K562 (cell line): ENCODE data around the gene NPB. TPM values are rescaled to one million over a fixed set of nuclear protein-coding genes. Genes with fewer than 3 reads are reported as not detected.
A peak's percentile ranks its signal among the peaks of the same experiment; 100 is the strongest.

Experiments used
- CREM ChIP-seq: IDR thresholded peaks from 2 replicates; pipeline ENCODE4 v1.6.1; 2014; ENCODE audit warnings: antibody characterized with exemption, low read depth
- FOXM1 ChIP-seq, 2 experiments: fragments of 450-650 bp in 1 of 2; sonication (generic) in 1 of 2; formaldehyde crosslinking in 1 of 2; IDR thresholded peaks; 2 replicates each; pipeline versions ENCODE4 v1.6.1 to v1.9.0; 2017 to 2022; ENCODE audit warnings: low read depth in 2 of 2, mild to moderate bottlenecking in 2 of 2, missing genetic modification reagents in 1 of 2, moderate library complexity in 1 of 2
- HDAC3 ChIP-seq: fragments of 450-650 bp; IDR thresholded peaks from 2 replicates; pipeline ENCODE4 v1.6.1; 2018; ENCODE audit warnings: borderline replicate concordance, mild to moderate bottlenecking, moderate library complexity; ENCODE audit not compliant: partially characterized antibody
- HNRNPH1 ChIP-seq: fragments of 200-400 bp; formaldehyde crosslinking; optimal IDR thresholded peaks from 2 replicates; pipeline ENCODE3; 2017; ENCODE audit warnings: low read depth, mild to moderate bottlenecking, low read length, moderate library complexity
- MCM5 ChIP-seq: fragments of 450-650 bp; IDR thresholded peaks from 2 replicates; pipeline ENCODE4 v1.6.1; 2016; ENCODE audit warnings: low read depth
- POLR3A ChIP-seq: IDR thresholded peaks from 2 replicates; pipeline ENCODE4 v1.6.1; 2011; ENCODE audit warnings: borderline replicate concordance, mild to moderate bottlenecking, moderate library complexity; ENCODE audit not compliant: insufficient read length, insufficient read depth; ENCODE audit errors: extremely low read depth
- SAFB ChIP-seq: fragments of 200-400 bp; formaldehyde crosslinking; IDR thresholded peaks from 2 replicates; pipeline ENCODE4 v1.6.1; 2017; ENCODE audit warnings: low read depth, low read length, borderline replicate concordance
- SMAD3 ChIP-seq: fragments of 450-650 bp; formaldehyde crosslinking; conservative IDR thresholded peaks from 2 replicates; pipeline ENCODE4 v1.4.0; 2020; ENCODE audit warnings: mild to moderate bottlenecking
- TAF1 ChIP-seq: IDR thresholded peaks from 2 replicates; pipeline ENCODE4 v1.6.1; 2011; ENCODE audit warnings: mild to moderate bottlenecking, low read length, moderate library complexity; ENCODE audit not compliant: insufficient read depth, control insufficient read depth, severe bottlenecking; ENCODE audit errors: extremely low read depth
- TAL1 ChIP-seq: fragments of 450-650 bp; IDR thresholded peaks from 2 replicates; pipeline ENCODE4 v1.6.1; 2016; ENCODE audit warnings: mild to moderate bottlenecking
- ZNF263 ChIP-seq: sonication (generic); formaldehyde crosslinking; IDR thresholded peaks from 2 replicates; pipeline ENCODE4 v1.8.0; 2022; ENCODE audit warnings: mild to moderate bottlenecking, missing genetic modification reagents, borderline replicate concordance
- ZNF3 ChIP-seq: fragments of 250-450 bp; sonication (Bioruptor Pico); IDR thresholded peaks from 2 replicates; pipeline ENCODE4 v1.5.0; 2021; ENCODE audit warnings: mild to moderate bottlenecking, moderate library complexity
- ZNF609 ChIP-seq: sonication (generic); formaldehyde crosslinking; IDR thresholded peaks from 2 replicates; pipeline ENCODE4 v1.8.1; 2023; ENCODE audit warnings: missing genetic modification reagents, mild to moderate bottlenecking, borderline replicate concordance
- polyA plus RNA-seq, 8 experiments: library from polyadenylated mRNA; depleted of rRNA in 4 of 8; stranded (reverse) in 5 of 8; unstranded in 3 of 8; fragments of >200 nt; fragmentation: Nextera tagmentation in 2 of 8; fragmentation: Illumina TruSeq in 1 of 8; extraction: Ambion mirVana in 2 of 8; extraction: Trizol in 1 of 8; gene quantifications; 2 replicates each; pipeline versions ENCODE4 v1.2.1 to v1.2.3, GENCODE V29; 2011 to 2014; ENCODE audit warnings: inconsistent platforms in 1 of 8, missing spikeins in 1 of 8
- total RNA-seq, 7 experiments: library from RNA; depleted of rRNA in 6 of 7; stranded (reverse); fragments of >200 nt in 6 of 7; fragmentation: Illumina TruSeq in 2 of 7; extraction: Trizol in 2 of 7; gene quantifications; 2 replicates each; pipeline versions ENCODE4 v1.2.1 to v1.2.3, GENCODE V29; 2011 to 2021; ENCODE audit warnings: low replicate concordance in 1 of 7
- TF ChIP-seq, protein P1 (sequence below): sonication (generic); IDR thresholded peaks from 2 replicates; pipeline ENCODE4 v1.6.1; 2016
- TF ChIP-seq, protein P2 (sequence below), 2 experiments: fragments of 450-650 bp; conservative IDR thresholded peaks; 2 replicates each; pipeline ENCODE4 v1.6.1; 2017; ENCODE audit warnings: mild to moderate bottlenecking in 2 of 2, moderate library complexity in 2 of 2
- TF ChIP-seq, protein P3 (sequence below): sonication (generic); formaldehyde crosslinking; IDR thresholded peaks from 2 replicates; pipeline ENCODE4 v1.8.0; 2023; ENCODE audit warnings: mild to moderate bottlenecking, missing genetic modification reagents
- TF ChIP-seq, protein P4 (sequence below): sonication (generic); formaldehyde crosslinking; IDR thresholded peaks from 2 replicates; pipeline ENCODE4 v1.9.0; 2022; ENCODE audit warnings: mild to moderate bottlenecking, missing genetic modification reagents

The NPB gene
- total and polyA plus RNA-seq, 9 of the 15 experiments (the other 6 are each of a cell fraction or from before 2014, with no cell fraction given): 0.03 to 0.61 (median 0.14) TPM; not detected in 2

- no peak for TF ChIP-seq ZNF609
- TF ChIP-seq TAF1: peak; percentile 4
- no peak for TF ChIP-seq POLR3A
- TF ChIP-seq, protein P1, sequence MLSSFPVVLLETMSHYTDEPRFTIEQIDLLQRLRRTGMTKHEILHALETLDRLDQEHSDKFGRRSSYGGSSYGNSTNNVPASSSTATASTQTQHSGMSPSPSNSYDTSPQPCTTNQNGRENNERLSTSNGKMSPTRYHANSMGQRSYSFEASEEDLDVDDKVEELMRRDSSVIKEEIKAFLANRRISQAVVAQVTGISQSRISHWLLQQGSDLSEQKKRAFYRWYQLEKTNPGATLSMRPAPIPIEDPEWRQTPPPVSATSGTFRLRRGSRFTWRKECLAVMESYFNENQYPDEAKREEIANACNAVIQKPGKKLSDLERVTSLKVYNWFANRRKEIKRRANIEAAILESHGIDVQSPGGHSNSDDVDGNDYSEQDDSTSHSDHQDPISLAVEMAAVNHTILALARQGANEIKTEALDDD: no peak
- no peak for TF ChIP-seq SAFB
- no peak for TF ChIP-seq ZNF3
- TF ChIP-seq, protein P2, sequence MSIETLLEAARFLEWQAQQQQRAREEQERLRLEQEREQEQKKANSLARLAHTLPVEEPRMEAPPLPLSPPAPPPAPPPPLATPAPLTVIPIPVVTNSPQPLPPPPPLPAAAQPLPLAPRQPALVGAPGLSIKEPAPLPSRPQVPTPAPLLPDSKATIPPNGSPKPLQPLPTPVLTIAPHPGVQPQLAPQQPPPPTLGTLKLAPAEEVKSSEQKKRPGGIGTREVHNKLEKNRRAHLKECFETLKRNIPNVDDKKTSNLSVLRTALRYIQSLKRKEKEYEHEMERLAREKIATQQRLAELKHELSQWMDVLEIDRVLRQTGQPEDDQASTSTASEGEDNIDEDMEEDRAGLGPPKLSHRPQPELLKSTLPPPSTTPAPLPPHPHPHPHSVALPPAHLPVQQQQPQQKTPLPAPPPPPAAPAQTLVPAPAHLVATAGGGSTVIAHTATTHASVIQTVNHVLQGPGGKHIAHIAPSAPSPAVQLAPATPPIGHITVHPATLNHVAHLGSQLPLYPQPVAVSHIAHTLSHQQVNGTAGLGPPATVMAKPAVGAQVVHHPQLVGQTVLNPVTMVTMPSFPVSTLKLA (conservative IDR thresholded peaks at IDR 0.05): peak; percentile 57 to 80
- TF ChIP-seq TAL1: no peak
- TF ChIP-seq HDAC3: no peak
- TF ChIP-seq, protein P3, sequence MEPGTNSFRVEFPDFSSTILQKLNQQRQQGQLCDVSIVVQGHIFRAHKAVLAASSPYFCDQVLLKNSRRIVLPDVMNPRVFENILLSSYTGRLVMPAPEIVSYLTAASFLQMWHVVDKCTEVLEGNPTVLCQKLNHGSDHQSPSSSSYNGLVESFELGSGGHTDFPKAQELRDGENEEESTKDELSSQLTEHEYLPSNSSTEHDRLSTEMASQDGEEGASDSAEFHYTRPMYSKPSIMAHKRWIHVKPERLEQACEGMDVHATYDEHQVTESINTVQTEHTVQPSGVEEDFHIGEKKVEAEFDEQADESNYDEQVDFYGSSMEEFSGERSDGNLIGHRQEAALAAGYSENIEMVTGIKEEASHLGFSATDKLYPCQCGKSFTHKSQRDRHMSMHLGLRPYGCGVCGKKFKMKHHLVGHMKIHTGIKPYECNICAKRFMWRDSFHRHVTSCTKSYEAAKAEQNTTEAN: no peak
- TF ChIP-seq FOXM1 (IDR thresholded peaks at IDR 0.05; ENCODE audit: low read depth): no peak
- TF ChIP-seq FOXM1 (CRISPR knock-in tag; IDR thresholded peaks at IDR 0.05; ENCODE audit: low read depth): 0 out of 2 replicates have a peak, but pooled peaks have one; percentile 3
- peak; percentile 32; the same call in 1 of the 2 replicates for TF ChIP-seq ZNF263 (CRISPR knock-in tag)
- no peak for TF ChIP-seq SMAD3
- TF ChIP-seq CREM: peak; percentile 64; the same call in 1 of the 2 replicates
- TF ChIP-seq, protein P4, sequence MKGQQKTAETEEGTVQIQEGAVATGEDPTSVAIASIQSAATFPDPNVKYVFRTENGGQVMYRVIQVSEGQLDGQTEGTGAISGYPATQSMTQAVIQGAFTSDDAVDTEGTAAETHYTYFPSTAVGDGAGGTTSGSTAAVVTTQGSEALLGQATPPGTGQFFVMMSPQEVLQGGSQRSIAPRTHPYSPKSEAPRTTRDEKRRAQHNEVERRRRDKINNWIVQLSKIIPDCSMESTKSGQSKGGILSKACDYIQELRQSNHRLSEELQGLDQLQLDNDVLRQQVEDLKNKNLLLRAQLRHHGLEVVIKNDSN: no peak
- no peak for TF ChIP-seq HNRNPH1
- no peak for TF ChIP-seq MCM5
Observed at GRCh38 chr17:81926451-81927151, 24.6 kb downstream of the NPB start (continued).
